ENCODE data around the gene RAB27B.

- TF ChIP-seq, protein P1, sequence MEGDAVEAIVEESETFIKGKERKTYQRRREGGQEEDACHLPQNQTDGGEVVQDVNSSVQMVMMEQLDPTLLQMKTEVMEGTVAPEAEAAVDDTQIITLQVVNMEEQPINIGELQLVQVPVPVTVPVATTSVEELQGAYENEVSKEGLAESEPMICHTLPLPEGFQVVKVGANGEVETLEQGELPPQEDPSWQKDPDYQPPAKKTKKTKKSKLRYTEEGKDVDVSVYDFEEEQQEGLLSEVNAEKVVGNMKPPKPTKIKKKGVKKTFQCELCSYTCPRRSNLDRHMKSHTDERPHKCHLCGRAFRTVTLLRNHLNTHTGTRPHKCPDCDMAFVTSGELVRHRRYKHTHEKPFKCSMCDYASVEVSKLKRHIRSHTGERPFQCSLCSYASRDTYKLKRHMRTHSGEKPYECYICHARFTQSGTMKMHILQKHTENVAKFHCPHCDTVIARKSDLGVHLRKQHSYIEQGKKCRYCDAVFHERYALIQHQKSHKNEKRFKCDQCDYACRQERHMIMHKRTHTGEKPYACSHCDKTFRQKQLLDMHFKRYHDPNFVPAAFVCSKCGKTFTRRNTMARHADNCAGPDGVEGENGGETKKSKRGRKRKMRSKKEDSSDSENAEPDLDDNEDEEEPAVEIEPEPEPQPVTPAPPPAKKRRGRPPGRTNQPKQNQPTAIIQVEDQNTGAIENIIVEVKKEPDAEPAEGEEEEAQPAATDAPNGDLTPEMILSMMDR (IDR thresholded peaks at IDR 0.05), result no peak
- no peak for TF ChIP-seq EZH2 (IDR thresholded peaks at IDR 0.05)
- TF ChIP-seq EZH2phosphoT487 (IDR thresholded peaks at IDR 0.05), result no peak
Observed at GRCh38 chr18:54923339-54923956, 95.2 kb downstream of the RAB27B start.
